Activated T-cell treated with anti-CD3 and anti-CD28 coated beads, Interleukin-2, amount 50 U/mL, for 72 hours (primary cell): Measurements from ENCODE around the gene EPG5. TPM values are rescaled to one million over a fixed set of nuclear protein-coding genes. Genes with fewer than 3 reads are reported as not detected.
A peak's percentile ranks its signal among the peaks of the same experiment; 100 is the strongest.

Source experiments
- ATAC-seq, 2 donors: fragments of 150-1000 bp; cut with Tn5 transposase; replicated peaks in 1 of 2; 2 replicates each; pipeline ENCODE4 v1.10.0; 2021; ENCODE audit warnings: moderate library complexity in 2 of 2, mild to moderate bottlenecking in 1 of 2
- DNase-seq, 2 donors: peaks; one replicate each; pipeline ENCODE4 v3.0.0; 2021 to 2022; ENCODE audit warnings: mixed read lengths in 1 of 2
- H3K27ac Mint-ChIP-seq: one replicate; pipeline ENCODE4 v1.8.0; 2022; ENCODE audit warnings: mild to moderate bottlenecking, moderate library complexity, mixed read lengths
- H3K27me3 Mint-ChIP-seq: one replicate; pipeline ENCODE4 v1.8.0; 2022; ENCODE audit warnings: low read depth, mixed read lengths
- H3K36me3 Mint-ChIP-seq, 2 donors: one replicate each; pipeline ENCODE4 v1.8.0; 2022; ENCODE audit warnings: mixed read lengths in 2 of 2, mild to moderate bottlenecking in 1 of 2; ENCODE audit not compliant: insufficient read depth in 2 of 2
- H3K4me1 Mint-ChIP-seq: one replicate; pipeline ENCODE4 v1.8.0; 2022; ENCODE audit warnings: low read depth, mixed read lengths
- H3K4me3 Mint-ChIP-seq, 2 donors: one replicate each; pipeline ENCODE4 v1.8.0; 2022; ENCODE audit warnings: mild to moderate bottlenecking in 2 of 2, mixed read lengths in 2 of 2, moderate library complexity in 2 of 2
- H3K9me3 Mint-ChIP-seq, 2 donors: one replicate each; pipeline ENCODE4 v1.8.0; 2022; ENCODE audit warnings: mixed read lengths in 2 of 2
- total RNA-seq, 2 donors: library from RNA; stranded (reverse); gene quantifications; one replicate each; pipeline ENCODE4 v1.2.3, GENCODE V29; 2022

EPG5 gene
- total RNA-seq, 2 donors from 2014 or later, result 22.2 to 27.0 TPM

DNA sequence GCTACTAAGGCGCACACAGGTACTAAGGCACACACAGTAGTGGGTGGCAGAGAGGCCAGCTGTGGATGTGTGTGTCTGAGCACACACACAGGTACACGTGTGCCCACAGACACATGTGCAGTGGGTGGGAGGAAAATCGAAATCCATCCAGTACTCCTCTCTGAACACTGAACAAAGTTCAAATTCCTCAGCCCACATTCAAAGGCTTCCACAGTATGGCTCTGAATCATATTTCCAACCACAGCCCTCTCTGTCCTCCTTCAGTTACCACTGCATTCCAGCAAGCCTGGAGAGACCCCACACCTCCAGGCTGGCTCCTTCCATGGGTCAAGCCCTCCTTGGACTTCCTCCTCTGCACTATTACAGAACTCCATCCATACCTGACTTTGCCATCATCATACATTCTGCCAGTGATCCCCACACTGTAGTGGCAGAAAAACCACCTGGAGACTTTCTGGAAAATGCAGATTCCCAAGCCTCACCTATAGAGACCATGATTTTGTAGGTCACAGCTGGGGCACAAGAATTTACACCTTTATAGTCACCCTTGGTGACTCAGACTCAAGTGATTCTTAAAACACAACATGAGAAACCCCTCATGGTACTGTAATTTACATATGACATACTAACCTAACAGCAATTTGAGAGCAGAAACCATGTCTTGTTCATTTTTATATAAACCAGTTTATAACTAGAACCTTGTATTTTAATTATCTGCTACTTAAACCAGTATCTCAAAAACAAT is 31.4 kb downstream of the EPG5 start:
- Mint-ChIP-seq H3K4me1 (peaks cover 36% of the 10 kb centered on the region), H3K9me3 (no peaks in the 10 kb centered on the region), H3K27ac (no peak overlapping the region), H3K36me3 (peaks cover 16 to 20% of the 10 kb centered on the region in 2 donors), H3K4me3 (no peak overlapping the region), H3K27me3 (no peaks in the 10 kb centered on the region)
- no peak for DNase-seq
- ATAC-seq, result peak; percentile 60 to 63

DNA sequence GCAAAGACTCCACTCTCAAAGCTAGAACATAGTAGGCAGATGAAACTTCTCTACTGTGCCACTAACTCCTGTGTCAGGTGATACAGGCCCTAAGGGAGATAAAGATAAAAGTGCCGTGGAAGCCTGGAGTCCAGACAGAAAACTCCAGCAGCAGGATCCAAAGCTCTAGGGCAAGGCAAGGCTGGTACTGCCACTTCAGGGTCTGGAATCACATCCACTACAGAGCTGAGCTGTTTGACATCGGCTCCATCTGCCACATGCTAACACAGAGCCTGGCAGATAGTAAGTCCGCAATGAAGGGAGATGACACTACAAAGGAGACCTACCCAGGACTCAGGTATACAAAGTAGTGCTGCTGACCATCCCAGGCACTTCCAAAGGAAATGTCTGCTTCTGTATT is 34.4 kb downstream of the EPG5 start:
- DNase-seq (no peak), ATAC-seq (no peak)
- Mint-ChIP-seq H3K27me3 (no peaks in the 10 kb centered on the region), H3K36me3 (peaks cover 1 to 12% of the 10 kb centered on the region in 2 donors), H3K4me3 (no peak overlapping the region), H3K9me3 (no peaks in the 10 kb centered on the region), H3K27ac (peak overlapping the region; percentile 50), H3K4me1 (peaks cover 8% of the 10 kb centered on the region)

DNA sequence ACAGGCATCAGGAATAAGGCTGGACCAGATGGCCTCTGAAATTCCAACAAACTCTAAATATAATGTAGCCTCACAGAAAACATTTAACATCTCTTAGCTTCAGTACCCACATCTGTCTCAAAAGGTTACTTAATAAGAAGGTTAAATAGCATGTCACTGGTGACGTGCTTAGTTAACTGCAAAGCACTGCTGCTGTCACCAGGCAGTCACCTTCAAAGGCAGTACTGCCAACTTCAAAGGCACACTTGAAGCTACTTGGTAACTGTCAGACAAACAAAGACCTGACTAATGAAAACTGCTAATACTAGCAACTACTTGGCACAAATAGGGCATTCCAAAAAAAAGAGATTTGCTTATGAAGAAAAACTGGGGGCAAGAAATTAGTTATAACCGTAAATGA is 36.2 kb downstream of the EPG5 start:
- Mint-ChIP-seq H3K36me3 (peaks cover 4 to 10% of the 10 kb centered on the region in 2 donors), H3K4me3 (no peak overlapping the region), H3K27me3 (no peaks in the 10 kb centered on the region), H3K9me3 (no peaks in the 10 kb centered on the region), H3K27ac (no peak overlapping the region), H3K4me1 (peaks cover 5% of the 10 kb centered on the region)
- ATAC-seq (no peak), DNase-seq (no peak)

GRCh38 chr18:45926691-45927090 is 40.4 kb downstream of the EPG5 start:
- Mint-ChIP-seq H3K4me1 (no peaks in the 10 kb centered on the region), H3K4me3 (no peak overlapping the region), H3K27me3 (no peaks in the 10 kb centered on the region), H3K9me3 (no peaks in the 10 kb centered on the region), H3K36me3 (peaks cover 5 to 11% of the 10 kb centered on the region in 2 donors), H3K27ac (no peak overlapping the region)
- ATAC-seq (no peak), DNase-seq (no peak)

DNA sequence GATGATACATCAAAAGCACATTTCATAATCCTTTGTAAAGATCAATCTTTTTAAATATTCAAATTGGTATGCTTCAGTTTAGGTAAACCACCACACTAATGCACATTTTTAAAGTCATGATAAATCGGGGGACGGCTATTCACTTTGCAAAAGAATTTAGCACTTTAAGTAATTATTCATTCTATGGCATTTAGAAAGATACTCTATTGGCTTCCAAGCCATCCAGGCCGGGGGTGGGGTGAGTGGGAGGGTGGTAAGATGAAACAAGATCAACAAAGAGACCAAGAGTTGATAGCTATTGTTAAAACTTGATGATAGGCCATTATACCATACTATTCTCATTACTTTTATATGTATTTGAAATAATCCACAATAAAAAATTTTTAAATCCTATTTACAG is 41.0 kb downstream of the EPG5 start:
- Mint-ChIP-seq H3K9me3 (no peaks in the 10 kb centered on the region), H3K27ac (no peak overlapping the region), H3K4me3 (no peak overlapping the region), H3K4me1 (no peaks in the 10 kb centered on the region), H3K36me3 (peaks cover 5 to 11% of the 10 kb centered on the region in 2 donors), H3K27me3 (no peaks in the 10 kb centered on the region)
- ATAC-seq, result no peak
- no peak for DNase-seq

GRCh38 chr18:45923138-45923537 is 44.0 kb downstream of the EPG5 start:
- ATAC-seq, result no peak
- H3K4me3 Mint-ChIP-seq, result no peak overlapping the region
- no peaks in the 10 kb centered on the region for H3K27me3 Mint-ChIP-seq
- H3K36me3 Mint-ChIP-seq, result peaks cover 3 to 7% of the 10 kb centered on the region in 2 donors
- H3K4me1 Mint-ChIP-seq, result peaks cover 5% of the 10 kb centered on the region
- H3K9me3 Mint-ChIP-seq, result no peaks in the 10 kb centered on the region
- DNase-seq, result no peak
- H3K27ac Mint-ChIP-seq, result no peak overlapping the region

DNA sequence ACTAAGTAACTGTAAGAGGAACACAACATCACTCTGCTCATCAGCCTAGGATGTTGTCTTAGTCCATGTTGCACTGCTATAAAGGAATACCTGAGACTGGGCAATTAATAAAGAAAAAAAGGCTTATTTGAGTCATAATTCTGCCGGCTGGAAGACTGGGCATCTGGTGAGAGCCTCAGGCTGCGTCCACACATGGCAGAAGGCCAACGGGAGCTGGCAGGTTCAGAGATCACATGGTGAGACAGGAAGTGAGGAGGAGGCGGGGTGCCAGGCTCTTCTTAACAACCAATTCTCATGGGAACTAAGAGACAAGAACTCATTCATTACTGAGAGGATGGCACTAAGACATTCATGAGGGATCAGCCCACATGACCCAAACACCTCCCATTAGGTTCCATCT is 46.8 kb downstream of the EPG5 start:
- Mint-ChIP-seq H3K4me1 (peaks cover 5% of the 10 kb centered on the region), H3K9me3 (no peaks in the 10 kb centered on the region), H3K4me3 (no peak overlapping the region), H3K27me3 (no peaks in the 10 kb centered on the region), H3K27ac (no peak overlapping the region), H3K36me3 (peaks cover 3 to 5% of the 10 kb centered on the region in 2 donors)
- no peak for ATAC-seq
- DNase-seq, result no peak

DNA sequence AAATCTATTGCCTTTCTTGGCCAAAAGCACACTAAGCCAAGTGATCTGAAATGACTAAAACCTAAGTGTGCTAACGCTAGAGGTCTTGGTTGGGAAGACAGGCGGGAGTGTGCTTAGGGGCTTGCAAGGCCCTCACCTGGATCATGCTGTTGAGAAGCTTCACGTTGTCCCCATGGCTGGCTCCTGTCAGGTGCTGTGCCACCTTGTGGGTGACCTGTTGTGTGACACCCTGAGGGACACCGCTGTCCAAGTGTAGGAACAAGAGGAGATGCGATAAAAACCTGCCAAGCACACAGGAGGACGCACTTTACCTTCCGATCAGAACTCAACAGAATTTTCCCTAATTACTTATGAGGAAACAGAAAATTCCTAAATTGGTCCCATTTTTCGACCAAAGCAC is 50.8 kb downstream of the EPG5 start:
- ATAC-seq, result peak in 1 of 2 donors; percentile 44

DNA sequence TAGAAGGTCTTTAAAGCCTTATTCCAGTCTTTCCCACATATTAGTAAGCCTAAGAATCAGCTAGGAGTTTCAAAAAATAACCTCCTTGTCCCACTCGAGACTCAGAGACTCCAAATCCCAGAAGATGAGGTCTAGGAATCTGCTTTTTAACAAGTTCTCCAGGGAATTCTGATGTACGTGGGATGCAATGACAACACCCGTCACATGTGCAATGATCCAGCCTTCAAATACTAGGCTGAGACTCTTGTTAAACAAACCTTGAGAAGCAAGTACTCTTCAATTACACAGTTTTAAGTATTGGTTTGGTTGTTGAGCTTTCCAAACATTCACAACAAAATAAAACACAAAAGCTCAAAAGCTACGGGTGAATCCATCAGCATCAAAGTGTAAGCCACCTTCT is 53.9 kb downstream of the EPG5 start:
- ATAC-seq, result no peak
- Mint-ChIP-seq H3K4me1 (no peaks in the 10 kb centered on the region), H3K4me3 (no peak overlapping the region), H3K9me3 (no peaks in the 10 kb centered on the region), H3K36me3 (peaks cover 14 to 18% of the 10 kb centered on the region in 2 donors), H3K27me3 (no peaks in the 10 kb centered on the region), H3K27ac (no peak overlapping the region)
- no peak for DNase-seq

More for the DNA sequence above, 50.8 kb downstream of the EPG5 start:
- peaks cover 5% of the 10 kb centered on the region for H3K4me1 Mint-ChIP-seq
- H3K27me3 Mint-ChIP-seq, result no peaks in the 10 kb centered on the region
- no peak overlapping the region for H3K4me3 Mint-ChIP-seq
- H3K36me3 Mint-ChIP-seq, result peaks cover 12 to 15% of the 10 kb centered on the region in 2 donors
- DNase-seq, result no peak
- no peak overlapping the region for H3K27ac Mint-ChIP-seq
- no peaks in the 10 kb centered on the region for H3K9me3 Mint-ChIP-seq

GRCh38 chr18:45910405-45911023 is 56.6 kb downstream of the EPG5 start:
- ATAC-seq, result peak; percentile 77 to 83

GRCh38 chr18:45901654-45902210 is 65.4 kb downstream of the EPG5 start:
- ATAC-seq (no peak), DNase-seq (no peak)
- H3K36me3 Mint-ChIP-seq, result peaks cover 3 to 13% of the 10 kb centered on the region in 2 donors
- H3K9me3 Mint-ChIP-seq, result no peaks in the 10 kb centered on the region
- H3K4me1 Mint-ChIP-seq, result no peaks in the 10 kb centered on the region
- no peak overlapping the region for H3K27ac Mint-ChIP-seq
- no peaks in the 10 kb centered on the region for H3K27me3 Mint-ChIP-seq
- H3K4me3 Mint-ChIP-seq, result no peak overlapping the region

More at GRCh38 chr18:45910405-45911023, 56.6 kb downstream of the EPG5 start:
- no peaks in the 10 kb centered on the region for H3K9me3 Mint-ChIP-seq
- H3K27me3 Mint-ChIP-seq, result no peaks in the 10 kb centered on the region
- H3K27ac Mint-ChIP-seq, result no peak overlapping the region
- peak; percentile 69 to 70 for DNase-seq
- peaks cover 15 to 31% of the 10 kb centered on the region in 2 donors for H3K36me3 Mint-ChIP-seq
- H3K4me1 Mint-ChIP-seq, result no peaks in the 10 kb centered on the region
- no peak overlapping the region for H3K4me3 Mint-ChIP-seq

- no peak overlapping the region for H3K4me3 Mint-ChIP-seq
- no peaks in the 10 kb centered on the region for H3K9me3 Mint-ChIP-seq
- no peak overlapping the region for H3K27ac Mint-ChIP-seq
- H3K4me1 Mint-ChIP-seq, result no peaks in the 10 kb centered on the region
- DNase-seq, result no peak
- peaks cover 3 to 9% of the 10 kb centered on the region in 2 donors for H3K36me3 Mint-ChIP-seq
- peak in 1 of 2 donors; percentile 26 for ATAC-seq
- no peaks in the 10 kb centered on the region for H3K27me3 Mint-ChIP-seq
Measured at GRCh38 chr18:45900623-45901022, 66.5 kb downstream of the EPG5 start.

DNA sequence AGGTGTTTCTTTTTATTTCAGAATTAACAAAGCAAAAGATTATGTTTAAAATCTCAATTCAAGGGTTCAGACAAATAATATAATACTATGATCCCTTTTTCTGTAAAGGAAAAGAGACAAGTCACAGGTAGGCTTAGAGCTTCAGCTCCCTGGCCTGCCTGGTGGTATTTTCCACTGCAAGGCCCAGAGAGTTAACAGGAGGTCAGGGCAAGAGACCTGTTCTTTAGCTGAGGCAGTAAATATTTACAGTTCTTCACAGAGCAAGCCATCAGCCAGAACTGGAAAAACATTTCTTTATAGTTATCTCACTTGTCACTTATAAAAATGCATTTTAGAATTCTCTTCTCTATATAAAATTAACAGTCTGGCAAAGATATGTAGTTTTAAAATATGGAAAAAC is 70.1 kb downstream of the EPG5 start:
- Mint-ChIP-seq H3K27me3 (no peaks in the 10 kb centered on the region), H3K27ac (peak overlapping the region; percentile 49)

More for the DNA sequence above, 70.1 kb downstream of the EPG5 start:
- no peak for DNase-seq
- no peaks in the 10 kb centered on the region for H3K4me1 Mint-ChIP-seq
- no peak for ATAC-seq
- H3K9me3 Mint-ChIP-seq, result no peaks in the 10 kb centered on the region
- H3K36me3 Mint-ChIP-seq, result peaks cover 5 to 8% of the 10 kb centered on the region in 2 donors
- H3K4me3 Mint-ChIP-seq, result no peak overlapping the region
